Panc1 (cell line): ENCODE data around the gene WASF1. TPM values are rescaled to one million over a fixed set of nuclear protein-coding genes. Genes with fewer than 3 reads are reported as not detected.

ENCODE experiments used
- ATAC-seq: fragments of 200-7000 bp; cut with Tn5 transposase; 2 replicates; pipeline ENCODE4 v1.9.1; 2020; ENCODE audit warnings: mild to moderate bottlenecking, moderate library complexity
- BruUV-seq: library from RNA; stranded (reverse); fragments of 400-500 nt; replicated peaks from 2 replicates; lab custom pipeline; 2021; lab: Mats Ljungman, UMichigan
- CTCF ChIA-PET: fragments of 300-600 bp; sonication (Branson Sonifier 250); formaldehyde crosslinking; loops from one replicate; lab custom pipeline; 2022; ENCODE audit warnings: antibody characterized with exemption; lab: Charles Lee
- POLR2A ChIA-PET: fragments of 300-600 bp; sonication (Branson Sonifier 250); formaldehyde crosslinking; loops from one replicate; lab custom pipeline; 2022; ENCODE audit warnings: antibody characterized with exemption; lab: Charles Lee
- DNase-seq: peaks from one replicate; pipeline ENCODE4 v3.0.0-alpha.2; 2010; ENCODE audit warnings: low read depth, low spot score
- H3K27ac ChIP-seq: 2 replicates; pipeline ENCODE4 v1.5.1; 2011; ENCODE audit warnings: mild to moderate bottlenecking, low read length, inconsistent platforms
- H3K27me3 ChIP-seq: fragments of 200-500 bp; sonication (Bioruptor generic); 2 replicates; pipeline ENCODE4 v1.6.0; 2014; ENCODE audit warnings: low read length, inconsistent platforms; ENCODE audit not compliant: control insufficient read depth, insufficient read depth
- H3K36me3 ChIP-seq: fragments of 200-500 bp; sonication (Bioruptor generic); 2 replicates; pipeline ENCODE4 v1.5.1; 2014; ENCODE audit warnings: inconsistent platforms, mild to moderate bottlenecking, low read length, moderate library complexity; ENCODE audit not compliant: control insufficient read depth, insufficient read depth
- H3K4me1 ChIP-seq: 2 replicates; pipeline ENCODE4 v1.5.1; 2011; ENCODE audit warnings: inconsistent platforms, mild to moderate bottlenecking, low read length, moderate library complexity; ENCODE audit not compliant: control insufficient read depth, insufficient read depth
- H3K4me3 ChIP-seq, 2 experiments: 2 replicates each; pipeline ENCODE4 v1.5.1; 2011 to 2012; ENCODE audit warnings: low read depth in 2 of 2, low read length in 2 of 2, mild to moderate bottlenecking in 2 of 2, inconsistent platforms in 1 of 2, moderate library complexity in 1 of 2
- H3K9me3 ChIP-seq: fragments of 200-500 bp; sonication (Bioruptor generic); 2 replicates; pipeline ENCODE4 v1.5.1; 2014; ENCODE audit warnings: low read depth, mild to moderate bottlenecking, inconsistent platforms, low read length, moderate library complexity; ENCODE audit not compliant: control insufficient read depth, insufficient read depth
- CTCF ChIP-seq: fragments of 450-650 bp; IDR thresholded peaks from 2 replicates; pipeline ENCODE4 v1.5.1; 2017; ENCODE audit warnings: mild to moderate bottlenecking
- POLR2AphosphoS5 ChIP-seq: IDR thresholded peaks from 2 replicates; pipeline ENCODE4 v1.6.1; 2012; ENCODE audit warnings: mild to moderate bottlenecking, low read depth, low read length, moderate library complexity
- SIN3A ChIP-seq: IDR thresholded peaks from 2 replicates; pipeline ENCODE4 v1.6.1; 2012; ENCODE audit warnings: low read depth, mild to moderate bottlenecking, low read length, moderate library complexity, borderline replicate concordance; ENCODE audit not compliant: insufficient read depth
- TCF7L2 ChIP-seq: IDR thresholded peaks from 2 replicates; pipeline ENCODE4 v1.6.1; 2011; ENCODE audit warnings: mild to moderate bottlenecking, low read depth, low read length, inconsistent platforms
- in situ Hi-C: cut with HindIII; loops from 2 replicates; pipeline ENCODE4 v1.10.0; 2016; ENCODE audit warnings: low sequenced_read_pairs, low pct_unique_long_range_greater_than_20kb
- intact Hi-C: fragments of 100-400 bp; cut with micrococcal nuclease; formaldehyde crosslinking; loops from one replicate; pipeline ENCODE4 v1.10.0; 2022; ENCODE audit not compliant: unreplicated experiment
- total RNA-seq: library from RNA; stranded (reverse); gene quantifications from one replicate; pipeline ENCODE4 v1.2.1, GENCODE V29; 2021; ENCODE audit not compliant: unreplicated experiment
- TF ChIP-seq, protein P1 (sequence below), 2 experiments: IDR thresholded peaks; 2 replicates each; pipeline ENCODE4 v1.6.1; 2011 to 2012; ENCODE audit warnings: low read depth in 2 of 2, control low read depth in 1 of 2, low read length in 1 of 2, mild to moderate bottlenecking in 1 of 2, moderate library complexity in 1 of 2; ENCODE audit not compliant: insufficient read depth in 1 of 2

WASF1 gene
- total RNA-seq, 1 experiment from 2014 or later, result 63.9 TPM

- BruUV-seq, result no TSS peak
- no peaks in the 10 kb centered on the region for H3K4me1 ChIP-seq
- no peak overlapping the region for H3K4me3 ChIP-seq
- ChIA-PET POLR2A (no interaction called here), CTCF (no interaction called here)
- DNase-seq (no peak), ATAC-seq (no peak)
- intact Hi-C loops, result no loop called here
- no peak overlapping the region for H3K27ac ChIP-seq
- in situ Hi-C loops, result no loop called here
- TF ChIP-seq TCF7L2 (no peak), CTCF (no peak), POLR2AphosphoS5 (no peak), SIN3A (no peak)
- TF ChIP-seq, protein P1, sequence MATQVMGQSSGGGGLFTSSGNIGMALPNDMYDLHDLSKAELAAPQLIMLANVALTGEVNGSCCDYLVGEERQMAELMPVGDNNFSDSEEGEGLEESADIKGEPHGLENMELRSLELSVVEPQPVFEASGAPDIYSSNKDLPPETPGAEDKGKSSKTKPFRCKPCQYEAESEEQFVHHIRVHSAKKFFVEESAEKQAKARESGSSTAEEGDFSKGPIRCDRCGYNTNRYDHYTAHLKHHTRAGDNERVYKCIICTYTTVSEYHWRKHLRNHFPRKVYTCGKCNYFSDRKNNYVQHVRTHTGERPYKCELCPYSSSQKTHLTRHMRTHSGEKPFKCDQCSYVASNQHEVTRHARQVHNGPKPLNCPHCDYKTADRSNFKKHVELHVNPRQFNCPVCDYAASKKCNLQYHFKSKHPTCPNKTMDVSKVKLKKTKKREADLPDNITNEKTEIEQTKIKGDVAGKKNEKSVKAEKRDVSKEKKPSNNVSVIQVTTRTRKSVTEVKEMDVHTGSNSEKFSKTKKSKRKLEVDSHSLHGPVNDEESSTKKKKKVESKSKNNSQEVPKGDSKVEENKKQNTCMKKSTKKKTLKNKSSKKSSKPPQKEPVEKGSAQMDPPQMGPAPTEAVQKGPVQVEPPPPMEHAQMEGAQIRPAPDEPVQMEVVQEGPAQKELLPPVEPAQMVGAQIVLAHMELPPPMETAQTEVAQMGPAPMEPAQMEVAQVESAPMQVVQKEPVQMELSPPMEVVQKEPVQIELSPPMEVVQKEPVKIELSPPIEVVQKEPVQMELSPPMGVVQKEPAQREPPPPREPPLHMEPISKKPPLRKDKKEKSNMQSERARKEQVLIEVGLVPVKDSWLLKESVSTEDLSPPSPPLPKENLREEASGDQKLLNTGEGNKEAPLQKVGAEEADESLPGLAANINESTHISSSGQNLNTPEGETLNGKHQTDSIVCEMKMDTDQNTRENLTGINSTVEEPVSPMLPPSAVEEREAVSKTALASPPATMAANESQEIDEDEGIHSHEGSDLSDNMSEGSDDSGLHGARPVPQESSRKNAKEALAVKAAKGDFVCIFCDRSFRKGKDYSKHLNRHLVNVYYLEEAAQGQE (IDR thresholded peaks at IDR 0.05; ENCODE audit: insufficient read depth in 1 of 2, low read depth in 2 of 2, low read length in 1 of 2), result no peak
- H3K36me3 ChIP-seq, result no peaks in the 10 kb centered on the region
- no peaks in the 10 kb centered on the region for H3K9me3 ChIP-seq
- H3K27me3 ChIP-seq, result no peaks in the 10 kb centered on the region
Observed at GRCh38 chr6:110093981-110094380, 85.5 kb downstream of the WASF1 start.

- Histone ChIP-seq H3K4me3 (no peak overlapping the region), H3K9me3 (no peaks in the 10 kb centered on the region), H3K4me1 (no peaks in the 10 kb centered on the region), H3K27ac (no peak overlapping the region), H3K27me3 (no peaks in the 10 kb centered on the region), H3K36me3 (no peaks in the 10 kb centered on the region)
- in situ Hi-C loops (no loop called here), intact Hi-C loops (no loop called here)
- no TSS peak for BruUV-seq
- CTCF ChIA-PET, result no interaction called here
- no peak for ATAC-seq
- TF ChIP-seq CTCF (no peak), SIN3A (no peak), POLR2AphosphoS5 (no peak), TCF7L2 (no peak)
- TF ChIP-seq, protein P1 (IDR thresholded peaks at IDR 0.05; ENCODE audit: insufficient read depth in 1 of 2, low read depth in 2 of 2, low read length in 1 of 2), result no peak
- POLR2A ChIA-PET, result no interaction called here
- no peak for DNase-seq
Observed at GRCh38 chr6:110090876-110091275, 88.6 kb downstream of the WASF1 start.
